ENCODE data around the gene PLET1. TPM values are rescaled to one million over a fixed set of nuclear protein-coding genes. Genes with fewer than 3 reads are reported as not detected.
A peak's percentile ranks its signal among the peaks of the same experiment; 100 is the strongest.

Gene PLET1
- total and polyA plus RNA-seq, 9 of the 15 experiments (the other 6 are each of a cell fraction or from before 2014, with no cell fraction given): not detected

- TF ChIP-seq USF1 (CRISPR knock-in tag; IDR thresholded peaks at IDR 0.05) (0 out of 2 replicates have a peak, but pooled peaks have one; percentile 28), SRSF9 (IDR thresholded peaks at IDR 0.05; ENCODE audit: borderline replicate concordance, low read depth, low read length) (no peak), TSHZ1 (CRISPR knock-in tag; IDR thresholded peaks at IDR 0.05) (no peak), NUFIP1 (IDR thresholded peaks at IDR 0.05; ENCODE audit: partially characterized antibody) (no peak), EZH2 (IDR thresholded peaks at IDR 0.05; ENCODE audit: borderline replicate concordance, low read depth, low read length) (no peak), TCF3 (CRISPR knock-in tag; IDR thresholded peaks at IDR 0.05) (no peak), MYBL2 (IDR thresholded peaks at IDR 0.05; ENCODE audit: low read depth) (no peak), MYBL2 (CRISPR knock-in tag; IDR thresholded peaks at IDR 0.05; ENCODE audit: borderline replicate concordance) (no peak), TFAP4 (CRISPR knock-in tag; IDR thresholded peaks at IDR 0.05; ENCODE audit: borderline replicate concordance) (peak; percentile 34; the same call in 1 of the 2 replicates), ZNF699 (CRISPR knock-in tag; IDR thresholded peaks at IDR 0.05; ENCODE audit: insufficient replicate concordance) (no peak), TRIM28 (IDR thresholded peaks at IDR 0.05) (no peak), CTCF (IDR thresholded peaks at IDR 0.05 in 2 of 3, conservative IDR thresholded peaks at IDR 0.05 in 1 of 3; ENCODE audit: insufficient read depth in 2 of 3, low read depth in 1 of 3, low read length in 3 of 3) (peak; percentile 76 to 95 (median 84)), KLF1 (tag; IDR thresholded peaks at IDR 0.05) (peak; percentile 93), E2F3 (CRISPR knock-in tag; IDR thresholded peaks at IDR 0.05) (no peak)
- TF ChIP-seq, protein P1, sequence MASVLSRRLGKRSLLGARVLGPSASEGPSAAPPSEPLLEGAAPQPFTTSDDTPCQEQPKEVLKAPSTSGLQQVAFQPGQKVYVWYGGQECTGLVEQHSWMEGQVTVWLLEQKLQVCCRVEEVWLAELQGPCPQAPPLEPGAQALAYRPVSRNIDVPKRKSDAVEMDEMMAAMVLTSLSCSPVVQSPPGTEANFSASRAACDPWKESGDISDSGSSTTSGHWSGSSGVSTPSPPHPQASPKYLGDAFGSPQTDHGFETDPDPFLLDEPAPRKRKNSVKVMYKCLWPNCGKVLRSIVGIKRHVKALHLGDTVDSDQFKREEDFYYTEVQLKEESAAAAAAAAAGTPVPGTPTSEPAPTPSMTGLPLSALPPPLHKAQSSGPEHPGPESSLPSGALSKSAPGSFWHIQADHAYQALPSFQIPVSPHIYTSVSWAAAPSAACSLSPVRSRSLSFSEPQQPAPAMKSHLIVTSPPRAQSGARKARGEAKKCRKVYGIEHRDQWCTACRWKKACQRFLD (CRISPR knock-in tag; IDR thresholded peaks at IDR 0.05): no peak
Observed at GRCh38 chr11:112289588-112290492, 29.2 kb upstream of the PLET1 start (continued).
